ENCODE data around the gene IQSEC3. TPM values are rescaled to one million over a fixed set of nuclear protein-coding genes. Genes with fewer than 3 reads are reported as not detected.

Gene IQSEC3
- total and polyA plus RNA-seq, 2 of the 13 experiments (the other 11 are each of a cell fraction or from before 2014, with no cell fraction given), result not detected

GRCh38 chr12:20757-21156 is 45.8 kb upstream of the IQSEC3 start (continued):
- TF ChIP-seq SUZ12 (IDR thresholded peaks at IDR 0.05; ENCODE audit: low read depth, low read length) (no peak), ZBTB38 (CRISPR knock-in tag; IDR thresholded peaks at IDR 0.05) (0 out of 2 replicates have a peak, but pooled peaks have one; percentile 30), HNRNPLL (IDR thresholded peaks at IDR 0.05; ENCODE audit: low read depth, low read length, poor library complexity, severe bottlenecking) (no peak), ZMYM4 (CRISPR knock-in tag; IDR thresholded peaks at IDR 0.05) (peak; percentile 79), MYNN (CRISPR knock-in tag; IDR thresholded peaks at IDR 0.05; ENCODE audit: low read depth) (no peak), AKNA (CRISPR knock-in tag; IDR thresholded peaks at IDR 0.05; ENCODE audit: borderline replicate concordance) (no peak), WIZ (CRISPR knock-in tag; IDR thresholded peaks at IDR 0.05) (no peak), ZNF431 (CRISPR knock-in tag; IDR thresholded peaks at IDR 0.05; ENCODE audit: borderline replicate concordance, low read depth) (no peak), MTF2 (CRISPR knock-in tag; IDR thresholded peaks at IDR 0.05; ENCODE audit: borderline replicate concordance) (no peak), ZNF367 (CRISPR knock-in tag; IDR thresholded peaks at IDR 0.05; ENCODE audit: borderline replicate concordance) (peak; percentile 93; the same call in 1 of the 2 replicates), ZNF703 (CRISPR knock-in tag; IDR thresholded peaks at IDR 0.05; ENCODE audit: borderline replicate concordance) (no peak), RFX5 (IDR thresholded peaks at IDR 0.05; ENCODE audit: low read depth, low read length) (no peak; the same call in 1 of the 2 replicates), RFXAP (CRISPR knock-in tag; IDR thresholded peaks at IDR 0.05; ENCODE audit: borderline replicate concordance) (peak; percentile 61; the same call in 1 of the 2 replicates), LBX2 (CRISPR knock-in tag; IDR thresholded peaks at IDR 0.05; ENCODE audit: borderline replicate concordance) (no peak), ZUFSP (CRISPR knock-in tag; IDR thresholded peaks at IDR 0.05; ENCODE audit: borderline replicate concordance) (no peak)
- TF ChIP-seq, protein P1, sequence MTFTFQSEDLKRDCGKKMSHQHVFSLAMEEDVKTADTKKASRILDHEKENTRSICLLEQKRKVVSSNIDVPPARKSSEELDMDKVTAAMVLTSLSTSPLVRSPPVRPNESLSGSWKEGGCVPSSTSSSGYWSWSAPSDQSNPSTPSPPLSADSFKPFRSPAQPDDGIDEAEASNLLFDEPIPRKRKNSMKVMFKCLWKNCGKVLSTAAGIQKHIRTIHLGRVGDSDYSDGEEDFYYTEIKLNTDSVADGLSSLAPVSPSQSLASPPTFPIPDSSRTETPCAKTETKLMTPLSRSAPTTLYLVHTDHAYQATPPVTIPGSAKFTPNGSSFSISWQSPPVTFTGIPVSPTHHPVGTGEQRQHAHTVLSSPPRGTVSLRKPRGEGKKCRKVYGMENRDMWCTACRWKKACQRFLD (CRISPR knock-in tag; IDR thresholded peaks at IDR 0.05; ENCODE audit: borderline replicate concordance), result no peak
- TF ChIP-seq, protein P2, sequence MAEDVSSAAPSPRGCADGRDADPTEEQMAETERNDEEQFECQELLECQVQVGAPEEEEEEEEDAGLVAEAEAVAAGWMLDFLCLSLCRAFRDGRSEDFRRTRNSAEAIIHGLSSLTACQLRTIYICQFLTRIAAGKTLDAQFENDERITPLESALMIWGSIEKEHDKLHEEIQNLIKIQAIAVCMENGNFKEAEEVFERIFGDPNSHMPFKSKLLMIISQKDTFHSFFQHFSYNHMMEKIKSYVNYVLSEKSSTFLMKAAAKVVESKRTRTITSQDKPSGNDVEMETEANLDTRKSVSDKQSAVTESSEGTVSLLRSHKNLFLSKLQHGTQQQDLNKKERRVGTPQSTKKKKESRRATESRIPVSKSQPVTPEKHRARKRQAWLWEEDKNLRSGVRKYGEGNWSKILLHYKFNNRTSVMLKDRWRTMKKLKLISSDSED (CRISPR knock-in tag; IDR thresholded peaks at IDR 0.05), result no peak
- TF ChIP-seq, protein P3, sequence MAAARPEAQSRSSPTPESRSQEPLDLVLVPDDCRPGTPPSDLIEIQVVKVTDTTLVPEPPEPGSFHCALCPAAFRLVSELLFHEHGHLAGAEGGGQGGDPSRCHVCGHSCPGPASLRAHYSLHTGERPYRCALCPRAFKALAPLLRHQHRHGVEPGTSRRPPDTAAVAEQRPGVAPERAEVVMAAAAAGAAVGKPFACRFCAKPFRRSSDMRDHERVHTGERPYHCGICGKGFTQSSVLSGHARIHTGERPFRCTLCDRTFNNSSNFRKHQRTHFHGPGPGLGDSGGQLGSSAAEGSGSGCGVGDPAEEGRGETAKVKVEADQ (CRISPR knock-in tag; IDR thresholded peaks at IDR 0.05; ENCODE audit: borderline replicate concordance), result no peak
